Fibroblast of lung (primary cell): ENCODE data around the gene CTNND2.

ENCODE experiments used
- CTCF ChIP-seq, 2 donors: IDR thresholded peaks in 1 of 2; conservative IDR thresholded peaks in 1 of 2; 1 replicate in 1 of 2; 2 replicates in 1 of 2; pipeline ENCODE4 v1.5.1; 2011 to 2012; ENCODE audit warnings: low read length in 2 of 2, control low read depth in 1 of 2, inconsistent platforms in 1 of 2, low read depth in 1 of 2, mild to moderate bottlenecking in 1 of 2
- EZH2 ChIP-seq: IDR thresholded peaks from 2 replicates; pipeline ENCODE4 v1.5.1; 2012; ENCODE audit warnings: low read length, control low read depth, mild to moderate bottlenecking; ENCODE audit errors: missing control alignments

- TF ChIP-seq CTCF (conservative IDR thresholded peaks at IDR 0.05 in 1 of 2, IDR thresholded peaks at IDR 0.05 in 1 of 2; ENCODE audit: low read depth in 1 of 2, low read length in 2 of 2) = no peak
- TF ChIP-seq EZH2 = no peak
Observed at GRCh38 chr5:11878814-11879213, 25.4 kb downstream of the CTNND2 start.
